Large intestine (tissue), 3 donors: ENCODE results near the gene PRR29. TPM values are rescaled to one million over a fixed set of nuclear protein-coding genes. Genes with fewer than 3 reads are reported as not detected.

Experiments used
- DNase-seq, 2 donors: peaks; one replicate each; pipeline versions ENCODE4 v3.0.0 to v3.0.0-alpha.2; 2013
- H3K27ac ChIP-seq: one replicate; pipeline ENCODE4 v1.5.1; 2013; ENCODE audit warnings: low read length
- H3K27me3 ChIP-seq: 2 replicates; pipeline ENCODE4 v1.6.1; 2013; ENCODE audit warnings: low read length; ENCODE audit not compliant: control insufficient read depth, insufficient read depth
- H3K36me3 ChIP-seq: 2 replicates; pipeline ENCODE4 v1.6.1; 2013; ENCODE audit warnings: low read length; ENCODE audit not compliant: control insufficient read depth, insufficient read depth
- H3K4me1 ChIP-seq: one replicate; pipeline ENCODE4 v1.6.1; 2013; ENCODE audit warnings: low read length; ENCODE audit not compliant: control insufficient read depth, insufficient read depth
- H3K4me3 ChIP-seq: one replicate; pipeline ENCODE4 v1.5.1; 2013; ENCODE audit warnings: low read length
- H3K9me3 ChIP-seq: one replicate; pipeline ENCODE4 v1.6.1; 2013; ENCODE audit warnings: mild to moderate bottlenecking, low read depth, low read length, moderate library complexity; ENCODE audit not compliant: control insufficient read depth
- WGBS: methylation state at CpG from one replicate; pipeline ENCODE4 v1.1.5; 2013; ENCODE audit warnings: low lambda C conversion rate; ENCODE audit not compliant: insufficient coverage; 5-methylcytosine and 5-hydroxymethylcytosine counted together
- polyA plus RNA-seq: library from polyadenylated mRNA; unstranded; fragments of 120-200 nt; gene quantifications from one replicate; pipeline ENCODE4 v1.2.1, GENCODE V29; 2013

The PRR29 gene
- polyA plus RNA-seq, 1 donor, result 1.2 TPM

DNA sequence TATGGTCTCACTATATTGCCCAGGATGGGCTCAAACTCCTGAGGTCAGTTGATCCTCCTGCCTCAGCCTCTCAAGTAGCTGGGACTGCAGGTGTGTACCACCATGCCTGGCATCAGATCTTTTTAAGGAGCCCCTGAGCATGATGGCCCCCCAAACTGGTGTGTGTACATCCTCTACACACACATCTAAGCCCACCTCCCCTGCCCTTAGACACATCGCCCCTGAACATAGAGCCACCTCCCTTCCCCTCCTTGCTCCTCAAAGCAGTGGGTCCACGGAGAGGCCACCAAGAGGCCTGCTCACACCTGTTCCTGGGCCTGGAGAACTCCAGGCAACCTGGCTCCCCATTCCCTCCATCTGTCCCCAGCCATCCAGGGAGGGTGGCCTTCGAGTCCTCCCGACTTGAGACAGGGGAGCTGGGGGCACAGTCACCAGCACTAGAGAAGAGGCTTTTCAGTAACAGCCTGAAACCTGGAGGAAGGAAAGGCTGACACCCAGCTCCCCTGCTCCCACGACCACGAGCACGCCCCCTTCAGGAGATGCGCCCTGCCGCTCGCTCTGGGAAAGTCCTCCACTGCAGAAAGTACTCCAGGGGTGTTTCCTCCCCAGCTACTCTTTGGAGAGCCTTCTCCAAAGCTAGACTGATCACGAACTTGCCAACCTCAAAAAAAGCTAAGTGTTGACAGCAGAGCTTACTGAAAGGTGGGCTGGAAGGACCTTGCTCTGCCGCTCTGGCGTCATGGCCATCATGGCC lies 12.6 kb upstream of the PRR29 start:
- Histone ChIP-seq H3K4me1 (peaks cover 7% of the 10 kb centered on the region), H3K4me3 (no peak overlapping the region), H3K27me3 (peaks cover 7% of the 10 kb centered on the region), H3K27ac (no peak overlapping the region), H3K36me3 (no peaks in the 10 kb centered on the region), H3K9me3 (no peaks in the 10 kb centered on the region)
- no peak for DNase-seq
- no CpG with 5 or more reads among the region's 13 CpGs for WGBS

DNA sequence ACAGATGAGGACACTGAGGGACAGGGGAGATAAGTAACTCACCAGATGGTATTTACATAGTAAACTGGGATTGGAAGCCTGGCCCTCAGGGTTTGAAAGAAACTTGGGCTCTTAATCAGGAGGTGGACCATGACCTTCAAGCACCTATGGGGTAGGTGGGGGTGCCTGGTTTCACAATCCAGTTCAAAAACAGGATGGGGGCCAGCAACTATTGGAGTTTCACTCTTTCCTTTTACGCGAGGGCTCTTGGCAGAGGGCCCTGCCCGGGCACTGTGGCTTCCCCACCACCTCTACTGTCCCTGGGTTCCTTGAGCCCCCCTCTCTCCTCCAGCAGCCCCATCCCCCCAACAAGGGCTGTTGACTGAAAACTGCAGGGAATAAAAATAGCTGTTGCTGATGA lies 11.3 kb upstream of the PRR29 start:
- Histone ChIP-seq H3K27ac (no peak overlapping the region), H3K4me3 (no peak overlapping the region), H3K4me1 (peaks cover 7% of the 10 kb centered on the region), H3K27me3 (peaks cover 15% of the 10 kb centered on the region), H3K9me3 (no peaks in the 10 kb centered on the region), H3K36me3 (no peaks in the 10 kb centered on the region)
- WGBS, result no CpG with 5 or more reads among the region's 3 CpGs
- DNase-seq, result no peak

DNA sequence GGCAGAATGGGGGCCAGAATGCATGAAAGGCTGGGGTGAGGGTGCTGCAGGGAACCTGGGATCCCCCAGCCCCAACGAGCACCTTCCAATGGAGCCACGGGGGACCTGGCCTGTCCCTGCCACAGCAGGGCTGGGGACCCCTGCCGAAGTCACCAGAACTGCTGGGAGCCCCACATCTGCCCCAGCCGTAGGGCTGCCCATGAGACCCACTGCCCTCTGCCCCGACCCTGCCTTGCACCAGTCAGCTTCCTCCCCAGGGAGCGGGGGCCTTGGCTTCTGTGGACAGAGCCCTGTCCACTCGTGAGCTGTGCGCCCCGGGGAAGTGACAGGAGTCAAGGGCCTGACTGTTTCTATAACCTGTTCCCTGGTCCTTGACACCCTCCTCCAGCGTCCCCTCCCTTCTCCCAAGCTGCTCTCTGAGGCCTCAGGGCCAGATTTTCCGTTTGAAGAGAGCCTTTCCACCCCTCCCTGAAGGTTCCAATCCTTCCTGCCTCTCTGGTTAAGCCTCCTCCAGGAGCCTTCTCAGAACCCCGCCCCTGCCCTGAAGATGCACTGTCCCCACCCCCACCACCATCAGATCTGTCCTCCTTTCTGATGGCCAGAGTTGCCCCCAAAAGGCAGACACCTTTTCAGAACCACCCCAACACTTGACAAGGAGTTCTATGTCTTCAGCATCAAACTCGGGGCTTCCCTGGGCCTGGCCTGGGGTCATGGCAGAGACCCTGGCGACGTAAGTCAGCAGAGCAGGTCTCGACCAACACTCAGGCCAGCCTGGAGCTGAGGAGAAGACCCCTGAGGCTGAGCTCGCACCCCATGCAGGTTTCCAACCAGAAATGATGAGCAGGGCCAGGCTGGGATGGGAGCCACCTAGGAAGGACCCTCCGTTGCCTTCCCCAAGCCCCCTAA lies 10.7 kb upstream of the PRR29 start:
- H3K4me1 ChIP-seq, result peaks cover 7% of the 10 kb centered on the region
- WGBS, result no CpG with 5 or more reads among the region's 18 CpGs
- H3K27me3 ChIP-seq, result peaks cover 22% of the 10 kb centered on the region
- H3K4me3 ChIP-seq, result no peak overlapping the region
- DNase-seq, result no peak
- H3K36me3 ChIP-seq, result no peaks in the 10 kb centered on the region
- H3K9me3 ChIP-seq, result no peaks in the 10 kb centered on the region
- no peak overlapping the region for H3K27ac ChIP-seq

DNA sequence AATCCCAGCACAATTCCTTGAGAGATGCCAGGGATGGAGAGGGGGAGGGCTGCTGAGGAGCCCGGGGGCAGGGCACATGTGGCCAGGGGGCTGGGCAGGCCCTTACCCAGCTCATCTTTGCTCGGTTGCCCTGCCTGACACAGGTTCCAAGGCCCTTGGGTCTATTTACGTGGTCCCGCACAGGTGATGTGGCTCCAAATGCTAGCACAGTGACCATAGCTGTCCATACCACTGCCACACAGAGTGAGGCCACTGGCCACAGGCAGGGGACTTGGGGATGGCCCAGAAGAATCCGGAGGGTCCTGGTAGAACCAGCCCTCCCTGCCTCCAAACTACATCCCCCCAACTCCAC lies 10.0 kb upstream of the PRR29 start:
- Histone ChIP-seq H3K4me3 (no peak overlapping the region), H3K27ac (no peak overlapping the region), H3K36me3 (no peaks in the 10 kb centered on the region), H3K4me1 (peaks cover 7% of the 10 kb centered on the region), H3K27me3 (peaks cover 25% of the 10 kb centered on the region), H3K9me3 (no peaks in the 10 kb centered on the region)
- no CpG with 5 or more reads among the region's 5 CpGs for WGBS
- DNase-seq, result no peak

DNA sequence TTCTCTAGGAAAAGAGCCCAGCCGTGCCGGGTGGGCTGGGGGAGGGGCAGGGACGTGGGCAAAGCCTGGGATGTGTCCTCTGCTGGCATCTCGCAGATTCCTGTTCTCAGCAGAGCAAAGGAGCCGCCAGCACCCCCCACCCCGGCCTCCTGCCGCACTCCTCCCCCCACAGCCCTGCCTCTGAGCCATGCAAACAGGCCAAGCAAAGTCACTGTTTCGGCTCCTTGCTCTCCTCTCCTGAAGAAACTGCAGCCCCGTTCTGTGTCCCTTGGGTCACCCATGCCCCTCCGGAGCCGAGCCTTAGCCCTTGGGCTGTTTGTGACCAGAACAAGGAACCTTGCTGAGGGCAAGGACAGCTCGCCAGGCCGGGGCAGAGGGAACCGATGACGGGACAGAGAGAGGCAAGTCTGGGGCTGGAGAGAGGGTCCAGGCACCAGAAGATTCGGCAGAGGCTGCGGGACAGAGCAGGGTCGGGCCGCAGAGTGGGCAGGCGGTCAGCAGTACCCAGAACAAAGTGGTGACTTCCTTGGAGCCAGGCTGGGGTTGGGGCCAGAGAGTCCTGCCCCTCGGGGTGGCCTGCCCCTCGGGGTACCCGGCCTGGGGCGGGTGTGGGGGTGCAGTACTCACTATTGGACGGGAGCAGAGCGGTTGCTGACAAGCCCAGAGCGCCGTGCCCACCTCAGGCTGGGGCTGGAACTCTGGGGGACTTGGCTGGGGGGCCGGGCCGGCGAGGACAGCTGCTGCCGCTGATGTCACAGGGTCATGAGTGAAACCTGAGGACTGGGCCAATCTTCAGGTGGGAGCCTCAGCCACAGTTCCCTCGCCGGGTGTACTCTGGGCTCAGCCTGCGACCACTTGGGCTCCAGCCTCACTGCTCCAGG lies 9.2 kb upstream of the PRR29 start:
- Histone ChIP-seq H3K27me3 (peaks cover 31% of the 10 kb centered on the region), H3K4me1 (peaks cover 7% of the 10 kb centered on the region), H3K36me3 (no peaks in the 10 kb centered on the region), H3K27ac (no peak overlapping the region), H3K4me3 (no peak overlapping the region), H3K9me3 (no peaks in the 10 kb centered on the region)
- DNase-seq, result no peak
- no CpG with 5 or more reads among the region's 35 CpGs for WGBS

DNA sequence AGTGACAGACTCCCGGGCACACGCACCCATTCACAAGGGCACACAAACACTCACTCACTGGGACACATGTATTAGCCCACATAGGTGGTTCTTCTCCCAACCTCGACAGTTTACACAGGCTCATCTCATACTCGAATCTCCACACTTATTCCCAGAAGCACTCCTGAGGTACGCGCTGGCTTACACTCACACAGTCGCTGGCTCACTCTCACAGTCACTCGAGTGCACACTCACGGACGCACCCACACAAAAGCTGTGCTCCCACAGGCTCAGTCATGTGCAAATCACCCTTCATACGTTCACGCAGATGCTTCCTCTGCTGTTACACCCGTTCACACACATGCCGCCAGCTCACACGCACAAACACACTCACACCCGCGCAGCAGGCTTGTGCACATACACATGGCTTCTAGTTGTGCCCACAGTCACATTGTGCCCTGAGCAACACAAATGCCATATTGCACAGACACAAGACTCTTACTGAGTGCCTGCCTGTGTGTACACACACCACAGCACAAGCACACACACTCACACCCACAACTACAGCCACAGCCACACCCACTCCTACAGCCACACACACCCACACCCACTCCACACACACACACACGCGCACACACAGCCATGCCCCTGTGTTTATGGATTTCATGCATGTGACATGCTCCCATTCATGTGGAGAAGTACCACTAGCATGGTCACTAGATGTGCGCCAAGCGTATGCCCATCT lies 8.4 kb upstream of the PRR29 start:
- peaks cover 7% of the 10 kb centered on the region for H3K4me1 ChIP-seq
- no peak for DNase-seq
- no peaks in the 10 kb centered on the region for H3K9me3 ChIP-seq
- no CpG with 5 or more reads among the region's 21 CpGs for WGBS
- H3K27me3 ChIP-seq, result peaks cover 31% of the 10 kb centered on the region
- H3K4me3 ChIP-seq, result no peak overlapping the region
- H3K27ac ChIP-seq, result no peak overlapping the region
- H3K36me3 ChIP-seq, result no peaks in the 10 kb centered on the region

DNA sequence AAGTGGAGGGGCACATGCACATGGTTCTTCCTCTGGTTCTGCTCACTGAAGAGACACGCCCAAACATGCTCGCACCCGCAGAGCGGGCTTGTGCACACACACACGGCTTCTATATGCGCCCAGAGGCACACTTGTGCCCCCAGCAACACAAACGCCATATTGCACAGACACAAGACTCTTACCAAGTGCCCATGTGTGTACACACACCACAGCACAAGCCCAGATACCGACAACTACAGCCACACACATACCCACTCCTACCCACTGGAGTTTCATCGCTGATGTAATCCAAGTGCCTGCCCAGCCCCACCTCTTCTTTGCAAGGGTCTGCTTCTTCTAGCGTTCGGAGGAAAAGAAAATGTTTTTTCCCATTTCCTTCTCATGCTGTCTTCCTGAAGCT lies 6.5 kb upstream of the PRR29 start:
- Histone ChIP-seq H3K4me3 (no peak overlapping the region), H3K27me3 (peaks cover 35% of the 10 kb centered on the region), H3K27ac (no peak overlapping the region), H3K36me3 (no peaks in the 10 kb centered on the region), H3K4me1 (peaks cover 5% of the 10 kb centered on the region), H3K9me3 (no peaks in the 10 kb centered on the region)
- DNase-seq, result no peak
- WGBS, result no CpG with 5 or more reads among the region's 11 CpGs

DNA sequence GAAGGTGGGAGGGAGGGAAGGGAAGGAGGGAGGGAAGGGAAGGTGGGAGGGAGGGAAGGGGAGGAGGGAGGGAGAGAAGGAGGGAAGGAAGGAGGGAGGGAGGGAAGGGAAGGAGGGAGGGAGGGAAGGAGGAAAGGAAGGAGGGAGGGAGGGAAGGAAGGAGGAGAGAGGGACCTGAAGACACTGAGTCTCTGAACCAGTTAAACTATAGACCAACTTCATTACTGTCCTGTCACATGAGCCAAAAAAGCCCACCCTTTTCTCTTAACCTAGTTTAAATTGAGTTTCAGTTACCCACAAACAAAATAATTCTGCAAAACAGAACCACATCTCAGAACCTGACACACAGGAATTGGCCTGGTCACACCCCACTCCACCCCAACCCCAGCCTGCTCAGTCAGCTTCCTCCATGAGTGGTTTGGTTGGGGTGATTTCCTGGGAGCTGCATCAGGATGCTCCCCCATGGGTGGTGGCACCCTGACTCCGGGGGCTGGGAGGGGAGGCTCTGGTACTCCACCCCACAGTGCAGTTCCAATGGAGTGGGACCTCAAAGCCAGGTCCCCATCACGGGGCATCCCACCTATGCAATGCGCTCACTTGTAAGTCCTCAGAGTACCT lies 4.7 kb upstream of the PRR29 start:
- H3K27me3 ChIP-seq, result peaks cover 50% of the 10 kb centered on the region
- no peak overlapping the region for H3K27ac ChIP-seq
- H3K4me1 ChIP-seq, result peaks cover 6% of the 10 kb centered on the region
- no CpG with 5 or more reads among the region's 3 CpGs for WGBS
- no peaks in the 10 kb centered on the region for H3K9me3 ChIP-seq
- no peak overlapping the region for H3K4me3 ChIP-seq
- H3K36me3 ChIP-seq, result no peaks in the 10 kb centered on the region
- DNase-seq, result no peak

DNA sequence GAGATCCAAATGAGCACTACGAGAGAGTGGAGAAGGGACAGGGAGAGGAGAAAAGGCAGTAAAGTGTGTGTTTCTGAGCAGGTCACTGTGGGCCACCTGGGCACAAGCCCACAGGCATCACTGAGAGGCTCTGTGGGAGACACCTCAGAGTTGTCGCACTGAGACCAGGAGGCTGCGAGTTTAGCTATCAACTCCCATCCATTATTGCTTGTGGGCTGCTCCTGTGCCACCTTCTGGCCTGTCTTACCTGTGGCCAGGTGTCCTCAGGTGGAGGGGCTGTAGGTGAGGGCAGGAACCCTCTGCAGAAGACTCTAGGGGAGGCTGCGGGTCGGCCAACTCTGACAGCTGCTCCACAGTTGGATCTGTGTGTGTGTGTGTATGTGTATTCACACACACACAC lies 2.5 kb upstream of the PRR29 start:
- Histone ChIP-seq H3K27me3 (peaks cover 42% of the 10 kb centered on the region), H3K4me3 (no peak overlapping the region), H3K36me3 (no peaks in the 10 kb centered on the region), H3K9me3 (no peaks in the 10 kb centered on the region), H3K4me1 (peaks cover 11% of the 10 kb centered on the region), H3K27ac (no peak overlapping the region)
- no CpG with 5 or more reads among the region's 5 CpGs for WGBS
- no peak for DNase-seq
